Neural cell (in vitro differentiated cells): ENCODE results near the gene TBC1D5.

Experiments used
- EP300 ChIP-seq: fragments of 450-650 bp; conservative IDR thresholded peaks from 2 replicates; pipeline ENCODE4 v1.6.1; 2014; ENCODE audit warnings: antibody characterized with exemption, mild to moderate bottlenecking, moderate library complexity; ENCODE audit not compliant: poor library complexity, severe bottlenecking
- POLR2AphosphoS5 ChIP-seq: IDR thresholded peaks from 2 replicates; pipeline ENCODE4 v1.6.1; 2012
- TAF1 ChIP-seq: IDR thresholded peaks from 2 replicates; pipeline ENCODE4 v1.6.1; 2012; ENCODE audit warnings: low read depth
- TF ChIP-seq, protein P1 (sequence below): fragments of 450-650 bp; IDR thresholded peaks from 2 replicates; pipeline ENCODE4 v1.5.1; 2014; ENCODE audit warnings: antibody characterized with exemption, mild to moderate bottlenecking, moderate library complexity; ENCODE audit not compliant: poor library complexity, severe bottlenecking

DNA sequence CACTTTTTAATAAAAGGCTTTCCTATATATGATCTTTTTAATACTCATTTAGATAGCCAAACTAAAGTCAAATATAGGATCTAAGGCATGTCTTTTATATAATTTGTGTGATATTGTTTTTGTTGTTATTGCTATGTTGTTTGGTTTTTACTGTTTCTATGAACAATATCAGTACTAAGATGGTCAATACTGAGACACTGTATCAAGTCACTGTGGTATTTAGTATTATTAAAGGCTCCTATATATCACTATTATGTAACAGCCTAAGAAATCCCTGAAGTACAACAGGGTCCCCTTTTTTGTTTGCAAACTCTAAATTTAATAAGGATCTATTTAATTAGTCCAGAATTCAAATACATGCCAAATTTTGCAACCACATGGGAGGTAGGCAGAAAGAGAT is 61.9 kb downstream of the TBC1D5 start:
- TF ChIP-seq EP300, result no peak
- TF ChIP-seq, protein P1, sequence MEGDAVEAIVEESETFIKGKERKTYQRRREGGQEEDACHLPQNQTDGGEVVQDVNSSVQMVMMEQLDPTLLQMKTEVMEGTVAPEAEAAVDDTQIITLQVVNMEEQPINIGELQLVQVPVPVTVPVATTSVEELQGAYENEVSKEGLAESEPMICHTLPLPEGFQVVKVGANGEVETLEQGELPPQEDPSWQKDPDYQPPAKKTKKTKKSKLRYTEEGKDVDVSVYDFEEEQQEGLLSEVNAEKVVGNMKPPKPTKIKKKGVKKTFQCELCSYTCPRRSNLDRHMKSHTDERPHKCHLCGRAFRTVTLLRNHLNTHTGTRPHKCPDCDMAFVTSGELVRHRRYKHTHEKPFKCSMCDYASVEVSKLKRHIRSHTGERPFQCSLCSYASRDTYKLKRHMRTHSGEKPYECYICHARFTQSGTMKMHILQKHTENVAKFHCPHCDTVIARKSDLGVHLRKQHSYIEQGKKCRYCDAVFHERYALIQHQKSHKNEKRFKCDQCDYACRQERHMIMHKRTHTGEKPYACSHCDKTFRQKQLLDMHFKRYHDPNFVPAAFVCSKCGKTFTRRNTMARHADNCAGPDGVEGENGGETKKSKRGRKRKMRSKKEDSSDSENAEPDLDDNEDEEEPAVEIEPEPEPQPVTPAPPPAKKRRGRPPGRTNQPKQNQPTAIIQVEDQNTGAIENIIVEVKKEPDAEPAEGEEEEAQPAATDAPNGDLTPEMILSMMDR, result no peak
- TF ChIP-seq POLR2AphosphoS5, result no peak
- no peak for TF ChIP-seq TAF1
